HG03039 (cell line): ENCODE data around the gene GTF2A1.
A peak's percentile ranks its signal among the peaks of the same experiment; 100 is the strongest.
"Not testable (repeated sequence)": the region's sequence is repeated elsewhere in the genome, so short reads cannot be mapped to it uniquely, and the experiment has no call there.

Experiments used
- ATAC-seq: cut with Tn5 transposase; IDR thresholded peaks from one replicate; pipeline ENCODE4 v1.9.1; 2021; ENCODE audit warnings: mild to moderate bottlenecking, moderate library complexity; ENCODE audit not compliant: unreplicated experiment

The GTF2A1 gene

GRCh38 chr14:81233615-81234014, 12.9 kb upstream of the GTF2A1 start:
- no peak for ATAC-seq

- ATAC-seq: no peak
Observed at GRCh38 chr14:81231540-81231939, 10.8 kb upstream of the GTF2A1 start.

- ATAC-seq: no peak
Observed at GRCh38 chr14:81224222-81224621, 3.5 kb upstream of the GTF2A1 start.

- ATAC-seq: not testable (repeated sequence)
Observed at GRCh38 chr14:81223788-81224187, 3.0 kb upstream of the GTF2A1 start.

- ATAC-seq: no peak
Observed at GRCh38 chr14:81222691-81223090, 1.9 kb upstream of the GTF2A1 start.

- ATAC-seq: no peak
Observed at GRCh38 chr14:81222126-81222525, 1.4 kb upstream of the GTF2A1 start.

- no peak for ATAC-seq
Observed at GRCh38 chr14:81221579-81222102, 882 bp upstream of the GTF2A1 start.

- ATAC-seq: no peak
Observed at GRCh38 chr14:81220580-81220829, 254 bp downstream of the GTF2A1 start.

GRCh38 chr14:81219759-81220579, 790 bp downstream of the GTF2A1 start:
- no peak for ATAC-seq

GRCh38 chr14:81219210-81219758, 1.5 kb downstream of the GTF2A1 start:
- ATAC-seq: peak; percentile 53

- ATAC-seq: no peak
Observed at GRCh38 chr14:81211844-81212243, 8.9 kb downstream of the GTF2A1 start.

- no peak for ATAC-seq
Observed at GRCh38 chr14:81209167-81209836, 11.5 kb downstream of the GTF2A1 start.

GRCh38 chr14:81208489-81208888, 12.3 kb downstream of the GTF2A1 start:
- no peak for ATAC-seq

- no peak for ATAC-seq
Observed at GRCh38 chr14:81206115-81206514, 14.6 kb downstream of the GTF2A1 start.

GRCh38 chr14:81205639-81206038, 15.1 kb downstream of the GTF2A1 start:
- ATAC-seq: no peak

GRCh38 chr14:81200054-81200453, 20.7 kb downstream of the GTF2A1 start:
- no peak for ATAC-seq

GRCh38 chr14:81199084-81199483, 21.7 kb downstream of the GTF2A1 start:
- ATAC-seq: no peak

- ATAC-seq: no peak
Observed at GRCh38 chr14:81198651-81199050, 22.1 kb downstream of the GTF2A1 start.

GRCh38 chr14:81193924-81194633, 26.7 kb downstream of the GTF2A1 start:
- ATAC-seq: no peak

- ATAC-seq: no peak
Observed at GRCh38 chr14:81192594-81192993, 28.2 kb downstream of the GTF2A1 start.

GRCh38 chr14:81187832-81188522, 32.8 kb downstream of the GTF2A1 start:
- peak; percentile 89 for ATAC-seq
